LNCaP clone FGC (cell line): ENCODE results near the gene TENT4B.

Experiments used
- DNase-seq: peaks from one replicate; pipeline ENCODE4 v3.0.0-alpha.2; 2011; ENCODE audit warnings: low read depth
- H3K4me3 ChIP-seq: 2 replicates; pipeline ENCODE4 v1.5.1; 2011; ENCODE audit warnings: mild to moderate bottlenecking, low read depth, low read length, control low read depth
- CTCF ChIP-seq: IDR thresholded peaks from 2 replicates; pipeline ENCODE4 v1.5.1; 2012; ENCODE audit warnings: mild to moderate bottlenecking; ENCODE audit not compliant: control insufficient read depth, insufficient read depth; ENCODE audit errors: extremely low read depth

Gene TENT4B

GRCh38 chr16:50275428-50276325 lies 122.6 kb downstream of the TENT4B start:
- no peak overlapping the region for H3K4me3 ChIP-seq
- DNase-seq = no peak
- TF ChIP-seq CTCF = no peak

DNA sequence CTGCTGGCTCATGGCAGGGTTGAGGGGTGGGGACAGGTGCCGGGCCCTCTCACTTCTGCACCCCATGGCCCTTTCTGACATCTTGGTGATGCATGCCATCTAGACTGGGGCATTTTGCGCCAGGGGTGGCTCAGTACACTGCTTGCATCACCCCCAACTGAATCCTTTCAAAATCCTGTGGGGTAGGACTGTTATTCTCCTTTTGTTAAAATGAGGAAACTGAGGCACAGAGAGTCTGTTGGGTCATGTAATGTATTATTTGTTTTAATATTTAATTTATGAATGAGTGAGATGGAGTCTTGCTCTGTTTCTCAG lies 123.2 kb downstream of the TENT4B start:
- DNase-seq = no peak

DNA sequence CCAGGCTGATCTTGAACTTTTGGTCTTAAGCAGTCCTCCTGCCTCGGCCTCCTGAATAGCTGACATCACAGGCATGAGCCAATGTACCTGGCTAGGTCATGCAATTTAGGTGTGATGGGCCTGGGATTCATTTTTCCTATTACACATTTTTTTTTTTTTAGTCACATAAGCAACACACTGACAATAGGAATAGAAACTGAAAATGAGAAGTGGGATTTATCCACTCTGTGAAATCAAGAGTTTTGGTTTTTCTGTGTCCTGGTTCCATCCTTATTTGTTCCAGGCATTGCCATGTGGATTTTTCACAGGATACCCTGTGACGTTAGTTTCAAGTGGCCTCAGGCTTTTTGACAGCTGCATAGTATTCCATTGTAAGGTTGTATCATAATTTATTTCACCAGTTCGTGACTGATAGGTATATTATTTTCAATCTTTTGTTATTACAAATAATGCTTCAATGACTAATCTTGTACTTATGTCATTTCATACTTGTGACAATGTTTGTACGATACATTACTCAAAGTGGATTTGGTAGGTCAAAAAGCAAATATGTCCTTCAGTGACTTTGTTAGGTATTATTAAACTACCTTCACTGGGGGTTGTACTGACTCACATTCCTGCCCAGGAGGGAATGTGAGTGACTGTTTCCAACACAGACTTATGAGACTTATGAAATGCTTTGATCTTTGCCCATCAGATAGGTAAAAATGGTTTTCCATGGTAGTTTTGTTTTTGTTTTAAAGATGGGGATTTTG lies 123.9 kb downstream of the TENT4B start:
- DNase-seq = no peak
- H3K4me3 ChIP-seq = no peak overlapping the region
- no peak for TF ChIP-seq CTCF

More for the DNA sequence above, 123.2 kb downstream of the TENT4B start:
- no peak overlapping the region for H3K4me3 ChIP-seq
- no peak for TF ChIP-seq CTCF

DNA sequence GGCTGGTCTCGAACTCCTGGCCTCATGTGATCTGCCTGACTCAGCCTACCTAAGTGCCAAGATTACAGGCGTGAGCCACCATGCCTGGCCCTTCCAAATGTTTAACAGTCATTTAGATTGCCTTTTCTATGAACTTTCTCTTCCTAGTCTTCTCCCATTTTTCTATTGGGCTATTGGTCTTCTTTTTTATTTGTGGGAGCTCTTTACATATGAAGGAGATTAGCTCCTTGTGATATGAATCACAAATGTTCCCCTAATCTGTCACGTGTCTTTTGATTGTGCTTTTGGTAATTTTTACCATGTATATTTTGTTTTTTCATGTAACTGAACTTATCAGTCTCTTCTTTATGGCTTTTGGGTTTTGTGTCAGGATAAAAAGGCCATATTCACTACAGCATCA lies 125.1 kb downstream of the TENT4B start:
- no peak overlapping the region for H3K4me3 ChIP-seq
- no peak for DNase-seq
- no peak for TF ChIP-seq CTCF

DNA sequence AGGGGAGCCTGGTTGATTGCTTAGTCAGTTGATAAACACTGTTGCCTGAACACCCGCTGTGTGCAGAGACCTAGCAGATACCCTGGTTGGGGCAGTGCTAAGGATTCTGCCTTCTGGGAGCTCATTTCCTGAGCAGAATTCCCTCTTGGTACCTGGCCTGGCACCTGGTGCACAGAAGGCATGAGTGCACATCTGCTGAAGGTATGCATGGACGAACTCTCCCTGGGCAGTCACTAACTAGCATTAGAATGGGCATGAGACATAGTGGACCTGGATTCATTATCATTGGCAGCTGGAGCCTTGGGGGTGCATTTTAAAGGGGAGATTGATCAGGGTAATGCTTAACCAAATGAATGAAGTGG lies 126.4 kb downstream of the TENT4B start:
- TF ChIP-seq CTCF = no peak
- no peak overlapping the region for H3K4me3 ChIP-seq

DNA sequence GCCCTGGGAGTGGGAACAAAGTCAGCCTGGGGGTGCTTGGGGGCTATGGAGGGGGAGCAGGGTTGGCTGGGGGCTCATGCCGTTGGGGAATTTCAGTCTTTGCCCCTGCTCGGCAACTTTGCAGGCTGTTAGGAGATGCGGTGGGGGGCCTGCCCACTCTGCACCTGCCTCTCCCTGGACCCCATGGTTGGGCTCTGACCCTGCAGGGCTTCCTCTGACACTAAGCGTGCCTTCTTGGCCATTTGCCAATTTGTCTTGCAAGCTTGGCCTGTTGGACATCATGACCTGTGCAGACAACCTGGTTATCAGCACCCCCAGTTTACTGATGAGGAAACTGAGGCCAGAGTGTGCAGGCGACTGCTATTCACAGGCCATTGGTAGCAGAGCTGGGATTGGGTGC lies 127.8 kb downstream of the TENT4B start:
- DNase-seq = no peak
- no peak overlapping the region for H3K4me3 ChIP-seq
- TF ChIP-seq CTCF = no peak

More for the DNA sequence above, 126.4 kb downstream of the TENT4B start:
- DNase-seq = no peak
